Fibroblast of the conjunctiva (primary cell): ENCODE measurements around the gene ZNF718.
"Not testable (repeated sequence)": the region's sequence is repeated elsewhere in the genome, so short reads cannot be mapped to it uniquely, and the experiment has no call there.

ENCODE experiments used
- DNase-seq: peaks from one replicate; pipeline ENCODE4 v3.0.0-alpha.2; 2010; ENCODE audit warnings: low read depth

The ZNF718 gene

DNA sequence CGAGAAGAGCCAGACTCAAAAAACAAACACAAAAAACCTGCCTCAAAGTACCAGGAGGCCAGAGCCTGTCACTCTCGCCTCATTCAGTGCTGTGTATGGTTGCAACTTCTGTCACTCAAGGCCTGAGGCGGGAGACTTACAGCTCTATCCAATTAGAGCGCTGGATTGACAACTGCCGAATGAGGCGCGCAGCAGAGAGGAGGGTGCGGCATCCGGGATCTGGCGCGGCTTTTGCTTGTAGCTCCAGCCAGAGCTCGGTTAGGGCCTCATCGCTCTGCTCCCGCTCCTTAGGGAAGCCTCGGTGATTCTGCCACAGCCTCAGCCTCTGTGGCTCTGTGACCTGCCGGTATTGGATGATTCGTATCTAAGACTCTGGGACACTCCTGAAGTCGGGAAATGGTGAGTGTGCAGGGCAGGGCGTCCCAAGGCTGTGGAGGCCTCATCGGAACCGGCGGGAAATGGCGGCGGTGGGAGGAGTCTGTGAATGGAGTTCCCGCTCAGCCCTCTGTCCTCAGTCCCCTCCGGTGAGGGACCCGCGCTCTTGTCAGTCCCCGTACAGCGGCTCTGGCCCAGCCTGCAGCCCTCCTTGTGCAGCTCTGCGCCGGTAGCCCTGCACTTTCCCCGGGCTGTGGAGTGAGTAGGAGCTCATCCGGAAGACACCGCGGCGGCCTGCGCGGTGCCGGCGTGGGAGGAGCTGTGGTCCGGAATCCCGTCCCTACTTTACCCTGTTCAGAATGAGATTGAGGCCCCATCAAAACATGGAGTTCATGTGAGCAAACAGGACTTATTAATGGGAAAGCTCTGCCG is at the start of gene ZNF718:
TSS of gene ZNF718 (plus strand) at position 227 of the 807 bp plus-strand sequence. CDS start at position 397, 170 bp downstream.
- peak; percentile 95 for DNase-seq

DNA sequence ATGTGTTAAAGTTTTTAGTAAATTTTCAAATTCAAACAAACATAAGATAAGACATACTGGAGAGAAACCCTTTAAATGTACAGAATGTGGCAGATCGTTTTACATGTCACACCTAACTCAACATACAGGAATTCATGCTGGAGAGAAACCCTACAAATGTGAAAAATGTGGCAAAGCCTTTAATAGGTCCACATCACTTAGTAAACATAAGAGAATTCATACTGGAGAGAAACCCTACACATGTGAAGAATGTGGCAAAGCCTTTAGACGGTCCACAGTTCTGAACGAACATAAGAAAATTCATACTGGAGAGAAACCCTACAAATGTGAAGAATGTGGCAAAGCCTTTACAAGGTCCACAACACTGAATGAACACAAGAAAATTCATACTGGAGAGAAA is 38.4 kb upstream of the ZNF718 start:
- DNase-seq: no peak

GRCh38 chr4:86559-87324 is 37.6 kb upstream of the ZNF718 start:
- not testable (repeated sequence) for DNase-seq

- DNase-seq: no peak
These were observed 25.9 kb upstream of the ZNF718 start for GRCh38 chr4:98386-98785.

GRCh38 chr4:99863-100262 is 24.4 kb upstream of the ZNF718 start:
- no peak for DNase-seq

DNA sequence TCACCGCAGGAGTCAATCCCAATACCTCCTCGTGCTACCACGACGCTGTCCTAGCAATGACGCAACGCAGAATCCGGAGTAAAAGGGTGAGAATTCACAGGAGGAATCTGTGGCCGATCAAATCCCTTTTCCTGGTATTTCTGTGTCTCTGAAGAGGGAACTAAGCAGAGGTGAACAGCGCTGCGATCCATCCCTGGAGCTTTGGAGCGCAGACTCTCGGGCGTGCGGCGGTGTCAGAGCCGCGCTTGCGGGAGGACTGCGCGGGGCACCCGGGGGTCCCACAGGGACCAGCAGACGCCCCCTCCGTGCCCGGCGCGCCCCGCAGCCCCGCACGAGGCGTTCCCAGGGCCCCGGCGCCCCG is 17.2 kb upstream of the ZNF718 start:
- no peak for DNase-seq

GRCh38 chr4:107444-108429 is 16.6 kb upstream of the ZNF718 start:
- no peak for DNase-seq

DNA sequence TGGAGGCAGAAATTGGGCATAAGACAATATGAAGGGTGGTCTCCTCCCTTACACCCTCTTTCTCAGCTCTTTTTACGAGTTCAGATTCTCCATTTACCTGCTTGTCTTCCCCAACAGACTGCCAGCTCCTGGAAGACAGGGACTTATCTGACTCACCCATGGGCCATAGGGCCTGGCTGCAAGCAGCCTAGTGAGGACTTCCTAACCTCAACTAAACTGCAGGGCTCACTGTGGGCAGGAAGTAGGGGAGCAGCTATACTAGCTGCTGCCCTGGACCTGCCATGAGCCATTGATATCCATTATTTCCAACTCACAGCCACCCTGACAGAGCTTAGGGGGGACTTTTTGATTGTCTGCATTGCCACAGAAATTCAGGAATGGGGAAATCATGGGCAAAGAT is 11.5 kb upstream of the ZNF718 start:
- DNase-seq: no peak

- no peak for DNase-seq
These were observed 10.6 kb upstream of the ZNF718 start for GRCh38 chr4:113732-114131.

- DNase-seq: no peak
These were observed 10.2 kb upstream of the ZNF718 start for GRCh38 chr4:114149-114548.

DNA sequence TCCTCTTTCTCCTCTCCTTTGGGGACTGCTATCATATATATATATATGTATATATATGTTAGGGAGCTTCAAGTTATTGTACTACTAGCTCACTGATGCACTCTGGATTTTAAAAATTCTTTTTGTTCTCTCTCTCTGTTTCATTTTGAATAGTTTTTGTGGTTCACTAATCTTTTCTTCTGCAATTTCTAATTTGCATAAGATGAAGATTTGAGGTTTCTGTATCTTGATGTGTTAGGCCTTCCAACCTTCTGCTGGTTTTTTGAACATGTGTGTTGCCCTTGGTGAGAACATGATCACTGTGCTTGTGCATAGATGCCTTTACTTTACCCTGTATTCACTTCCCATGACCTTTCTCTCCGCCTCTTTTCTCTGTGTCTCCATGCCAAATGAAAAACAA is 7.8 kb upstream of the ZNF718 start:
- no peak for DNase-seq

GRCh38 chr4:120616-121015 is 3.7 kb upstream of the ZNF718 start:
- DNase-seq: no peak

DNA sequence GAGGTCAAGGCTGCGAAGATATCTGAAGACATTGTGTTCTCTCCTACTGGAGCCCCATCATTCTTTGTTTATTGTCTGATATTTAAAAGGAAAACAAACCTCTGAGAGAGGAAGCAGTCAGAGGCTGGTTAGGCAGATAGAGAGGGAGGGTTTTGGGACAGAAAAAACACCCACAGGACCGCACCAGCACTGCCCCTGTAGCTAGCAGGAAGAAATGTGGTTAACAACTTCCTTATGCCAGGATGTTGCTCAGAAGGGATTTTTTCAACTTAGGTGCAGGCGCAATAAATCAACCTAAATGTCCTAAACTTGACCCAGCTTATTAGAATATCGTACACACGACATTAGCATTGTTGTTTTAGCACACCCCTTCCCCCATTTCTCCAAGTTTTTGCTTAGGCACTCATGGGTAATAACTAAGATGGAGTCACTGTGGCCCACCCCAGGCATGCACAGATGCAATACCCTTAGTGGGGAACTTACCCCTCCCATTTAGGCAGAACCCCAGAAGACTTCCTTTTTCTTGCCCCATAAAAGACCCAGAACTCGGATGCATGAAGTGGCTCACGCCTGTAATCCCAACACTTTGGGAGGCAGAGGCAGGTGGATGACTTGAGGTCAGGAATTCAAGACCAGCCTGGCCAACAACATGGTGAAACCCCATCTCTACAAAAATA is 2.8 kb upstream of the ZNF718 start:
- no peak for DNase-seq

DNA sequence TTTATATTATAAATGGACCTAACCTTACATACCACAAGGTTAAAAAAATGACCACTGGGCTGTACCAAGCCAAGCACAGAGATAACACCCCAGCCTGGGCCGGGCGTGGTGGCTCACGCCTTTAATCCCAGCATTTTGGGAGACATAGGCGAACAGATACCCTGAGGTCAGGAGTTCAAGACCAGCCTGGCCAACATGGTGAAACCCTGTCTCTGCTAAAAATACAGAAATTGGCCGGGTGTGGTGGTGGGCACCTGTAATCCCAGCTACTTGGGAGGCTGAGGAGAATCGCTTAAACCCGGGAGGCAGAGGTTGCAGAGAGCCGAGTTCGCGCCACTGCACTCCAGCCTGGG is 403 bp upstream of the ZNF718 start:
- DNase-seq: not testable (repeated sequence)

GRCh38 chr4:125091-125771 is 930 bp downstream of the ZNF718 start:
- DNase-seq: peak; percentile 5

- DNase-seq: no peak
These were observed 1.5 kb downstream of the ZNF718 start for GRCh38 chr4:125833-126232.

DNA sequence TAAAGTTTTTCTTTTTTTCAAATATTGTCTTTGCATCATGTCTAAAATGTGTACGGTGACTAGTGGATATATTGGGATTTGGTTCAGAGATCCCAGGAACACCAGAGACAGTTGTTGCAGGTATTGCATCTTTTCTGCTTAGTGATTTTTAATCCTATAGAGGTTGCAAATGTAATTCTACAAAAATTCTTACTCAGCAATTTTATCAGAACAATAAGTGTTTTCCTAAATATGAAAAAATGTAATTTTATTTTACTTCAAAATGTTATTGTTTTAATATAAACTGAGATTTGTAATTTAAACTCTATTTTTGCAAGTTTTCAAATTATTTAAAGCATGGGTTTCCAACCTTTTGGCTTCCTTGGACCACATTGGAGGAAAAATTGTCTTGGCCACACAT is 8.2 kb downstream of the ZNF718 start:
- DNase-seq: no peak

- DNase-seq: no peak
These were observed 14.6 kb downstream of the ZNF718 start for GRCh38 chr4:138935-139334.

DNA sequence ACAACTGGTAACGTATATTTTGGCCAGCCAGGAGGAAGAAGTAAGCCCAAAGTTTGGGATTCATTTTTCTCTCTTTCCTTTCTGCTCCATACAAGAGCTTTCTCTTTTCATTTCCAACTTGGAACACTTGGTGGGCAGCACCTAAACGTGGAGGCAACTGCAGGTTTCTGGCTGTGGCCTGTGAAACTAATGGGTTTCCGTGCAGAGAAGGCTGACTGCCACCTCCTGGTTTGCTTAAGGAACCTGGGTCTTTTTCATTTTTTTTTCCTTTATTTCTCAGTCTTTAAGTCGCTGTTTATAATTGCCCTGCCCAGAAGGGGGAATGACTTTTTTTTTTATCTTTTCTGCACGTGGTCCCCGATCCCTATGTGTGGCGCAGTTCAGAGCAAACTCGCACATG is 15.4 kb downstream of the ZNF718 start:
- DNase-seq: no peak

- no peak for DNase-seq
These were observed 22.3 kb downstream of the ZNF718 start for GRCh38 chr4:146621-147020.

DNA sequence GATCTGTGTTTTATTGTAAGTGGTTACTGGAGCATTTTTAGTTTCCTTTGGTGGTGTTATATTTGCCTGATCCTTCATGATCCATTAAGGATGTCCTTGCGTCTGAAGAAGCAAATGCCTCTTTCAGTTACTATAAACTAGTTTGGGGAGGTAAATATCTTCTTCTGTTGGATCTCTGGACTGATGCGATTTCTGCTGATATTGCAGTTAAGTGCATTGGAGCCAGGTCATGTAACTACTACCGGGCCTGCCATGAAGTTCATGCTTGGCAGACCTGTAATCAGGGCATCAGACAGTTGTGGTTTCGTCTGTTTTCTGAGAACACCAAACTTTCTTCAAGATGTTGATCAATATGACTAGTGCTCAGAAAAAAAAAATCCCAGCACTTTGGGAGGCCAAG is 22.9 kb downstream of the ZNF718 start:
- no peak for DNase-seq
